Stimulated activated naive CD8-positive, alpha-beta T cell treated with anti-CD3 and anti-CD28 coated beads, Interleukin-15, Interleukin-2, amounts not matched to agents 100 U/mL and 50 U/mL, for 24 hours (primary cell): ENCODE results near the gene SLC47A2.
"Not testable (repeated sequence)": the region's sequence is repeated elsewhere in the genome, so short reads cannot be mapped to it uniquely, and the experiment has no call there.

Source experiments
- ATAC-seq: fragments of 150-1000 bp; cut with Tn5 transposase; one replicate; pipeline ENCODE4 v1.10.0; 2021
- DNase-seq: peaks from one replicate; pipeline ENCODE4 v3.0.0; 2021

SLC47A2 gene

GRCh38 chr17:19706791-19707727 is 9.3 kb downstream of the SLC47A2 start:
- DNase-seq = no peak
- ATAC-seq = no peak

DNA sequence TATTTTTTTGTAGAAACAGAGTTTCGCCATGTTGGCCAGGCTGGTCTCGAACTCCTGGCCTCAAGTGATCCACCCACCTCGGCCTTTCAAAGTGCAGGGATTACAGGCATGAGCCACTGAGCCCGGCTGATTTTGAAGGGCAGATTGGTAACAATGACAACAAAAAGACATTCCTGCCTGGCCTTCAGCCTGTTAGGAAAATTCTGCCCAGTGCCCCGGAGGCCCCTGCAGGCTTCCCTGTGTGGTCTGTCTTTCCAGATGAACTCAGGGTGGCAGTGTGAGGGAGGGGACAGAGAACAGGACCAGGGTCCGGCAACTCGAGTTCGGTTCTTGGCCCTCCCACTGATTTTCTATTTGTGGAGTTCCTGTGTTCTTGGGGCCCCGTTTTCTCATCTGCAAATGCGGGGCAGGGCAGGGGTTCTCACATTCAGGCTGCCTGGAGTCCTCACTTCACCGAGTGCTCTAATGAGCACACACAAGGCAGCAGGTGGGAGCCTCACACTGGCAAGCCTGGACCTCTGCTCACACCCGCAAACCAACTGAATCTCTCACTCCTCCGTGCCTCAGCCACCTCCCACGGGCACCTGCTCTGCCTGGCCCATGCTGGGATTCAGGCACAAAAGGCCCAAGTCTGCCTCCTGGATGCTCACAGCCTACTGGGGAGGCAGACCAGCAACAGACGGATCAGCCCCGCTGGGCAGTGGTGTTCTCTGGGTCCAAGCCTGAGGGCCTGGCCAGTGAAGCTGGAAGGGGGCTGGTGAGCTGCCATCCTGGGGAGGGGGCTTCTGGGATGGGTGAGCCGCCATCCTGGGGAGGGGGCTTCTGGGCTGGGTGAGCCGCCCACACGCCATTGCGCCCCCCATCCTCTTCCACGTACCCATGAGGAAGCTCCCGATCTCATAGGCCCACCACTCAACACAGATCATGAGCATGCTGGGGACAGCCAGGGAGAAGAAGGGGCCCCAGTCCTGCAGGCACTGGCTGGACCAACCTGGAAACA is 10.3 kb downstream of the SLC47A2 start:
- ATAC-seq = no peak
- no peak for DNase-seq

DNA sequence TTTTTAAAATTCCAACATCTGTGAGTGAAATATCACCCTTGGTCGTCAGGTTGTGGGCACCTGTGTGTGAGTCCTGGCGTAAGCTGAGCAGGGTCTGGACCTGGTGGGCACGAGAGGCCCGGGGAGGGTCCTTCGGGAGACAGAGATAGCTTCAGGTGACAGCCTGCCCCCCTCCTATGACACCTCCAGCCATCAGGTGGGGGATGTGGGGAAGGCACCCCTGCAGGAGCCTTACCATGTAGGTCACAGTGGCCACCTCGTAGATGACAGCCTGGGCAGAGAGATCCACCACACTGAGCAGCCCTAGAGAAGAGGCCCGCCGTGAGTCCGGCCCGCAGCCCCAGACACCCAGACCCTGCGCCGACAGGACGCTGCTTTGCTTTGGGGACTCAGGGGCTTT is 11.2 kb downstream of the SLC47A2 start:
- DNase-seq (no peak), ATAC-seq (no peak)

GRCh38 chr17:19703828-19704613 is 12.4 kb downstream of the SLC47A2 start:
- DNase-seq = no peak
- ATAC-seq = no peak

DNA sequence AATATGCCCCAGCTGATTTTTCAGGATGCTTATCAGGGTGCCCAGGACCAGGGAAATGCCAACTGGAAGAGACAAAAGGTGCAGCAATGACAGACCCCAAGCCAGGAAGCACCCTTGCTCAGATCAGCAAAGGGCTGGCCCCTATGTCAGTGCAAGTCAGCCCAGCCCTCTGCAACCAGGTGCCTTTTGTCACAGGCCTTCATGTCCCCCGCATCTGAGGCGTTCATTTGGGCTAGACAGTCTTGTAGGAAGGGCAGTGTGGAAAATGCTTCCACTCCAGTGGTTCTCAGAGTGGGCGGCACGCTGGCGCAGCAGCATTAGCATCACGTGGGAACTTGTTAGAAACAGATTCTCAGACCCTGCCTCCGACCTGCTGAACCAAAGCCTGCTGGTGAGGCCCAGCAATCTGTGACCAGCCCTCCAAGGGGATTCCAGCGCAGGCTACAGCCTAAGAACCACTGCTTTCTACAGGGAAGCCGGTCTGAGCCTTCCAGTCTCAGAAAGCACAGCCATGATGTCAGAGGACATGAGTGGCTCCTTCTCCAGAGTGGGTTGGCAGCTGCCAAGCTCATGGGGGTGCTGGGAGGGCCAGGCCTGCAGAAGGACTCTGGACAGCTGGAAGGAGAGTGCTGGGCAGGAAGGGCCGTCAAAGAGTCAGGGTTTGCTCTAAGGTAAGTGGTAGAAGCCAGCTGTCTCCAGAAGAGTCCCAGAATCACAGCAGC is 13.1 kb downstream of the SLC47A2 start:
- ATAC-seq = no peak
- no peak for DNase-seq

DNA sequence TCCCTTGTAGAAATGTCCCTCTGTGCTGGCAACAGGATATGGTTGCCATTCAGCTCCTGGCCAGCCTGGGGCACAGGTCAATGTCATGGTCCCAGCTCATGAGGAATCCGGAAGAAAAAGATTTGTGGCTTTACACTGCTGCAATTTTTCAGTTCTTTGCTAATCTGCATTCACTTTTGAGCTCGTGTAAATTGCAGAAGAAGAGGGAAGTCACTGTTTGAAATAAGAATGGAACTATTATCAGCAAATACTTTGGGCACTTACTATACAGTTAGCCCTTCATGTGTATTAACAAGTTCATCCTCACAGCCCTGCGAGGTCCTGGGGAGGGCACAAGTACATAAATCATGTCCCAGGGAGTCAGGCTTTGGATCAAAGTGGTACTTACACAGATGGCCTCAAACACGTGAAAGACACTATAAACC is 14.2 kb downstream of the SLC47A2 start:
- DNase-seq = no peak
- ATAC-seq = no peak

- no peak for DNase-seq
- ATAC-seq = no peak
Measured at GRCh38 chr17:19686400-19687090, 29.8 kb downstream of the SLC47A2 start.

DNA sequence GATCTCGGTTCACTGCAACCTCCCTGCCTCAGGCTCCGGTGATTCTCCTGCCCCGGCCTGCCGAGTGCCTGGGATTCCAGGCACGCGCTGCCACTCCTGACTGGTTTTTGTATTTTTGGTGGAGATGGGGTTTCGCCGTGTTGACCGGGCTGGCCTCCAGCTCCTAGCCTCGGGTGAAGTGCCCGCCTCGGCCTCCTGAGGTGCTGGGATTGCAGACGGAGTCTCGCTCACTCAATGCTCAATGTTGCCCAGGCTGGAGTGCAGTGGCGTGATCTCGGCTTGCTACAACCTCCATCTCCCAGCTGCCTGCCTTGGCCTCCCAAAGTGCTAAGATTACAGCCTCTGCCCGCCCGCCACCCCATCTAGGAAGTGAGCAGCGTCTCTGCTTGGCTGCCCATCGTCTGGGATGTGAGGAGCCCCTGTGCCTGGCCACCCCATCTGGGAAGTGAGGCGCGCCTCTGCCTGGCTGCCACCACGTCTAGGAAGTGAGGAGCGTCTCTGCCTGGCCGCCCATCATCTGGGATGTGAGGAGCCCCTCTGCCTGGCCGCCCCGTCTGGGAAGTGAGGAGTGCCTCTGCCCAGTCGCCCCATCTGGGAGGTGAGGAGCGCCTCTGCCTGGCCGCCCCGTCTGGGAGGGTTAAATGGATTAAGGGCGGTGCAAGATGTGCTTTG is 31.3 kb downstream of the SLC47A2 start:
- DNase-seq, ATAC-seq: not testable (repeated sequence)

DNA sequence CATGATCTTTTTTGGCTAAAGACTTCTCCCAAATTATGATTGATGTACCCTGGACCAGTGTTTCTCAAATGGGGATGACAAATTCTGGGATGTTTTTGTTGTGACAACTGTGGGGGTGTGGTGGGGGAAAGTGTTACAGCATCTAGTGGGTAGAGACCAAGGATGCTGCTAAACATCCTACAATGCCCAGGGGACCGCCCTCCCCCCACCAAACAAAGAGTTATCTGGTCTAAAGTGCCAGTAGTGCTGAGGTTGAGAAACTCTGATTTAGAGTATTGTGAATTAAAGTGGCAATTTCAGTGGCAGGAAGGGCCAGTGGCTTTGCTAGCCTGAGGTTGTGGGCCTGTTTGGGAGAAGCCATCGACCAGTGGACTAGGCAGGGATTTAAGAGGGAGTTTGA is 33.3 kb downstream of the SLC47A2 start:
- DNase-seq (no peak), ATAC-seq (no peak)

DNA sequence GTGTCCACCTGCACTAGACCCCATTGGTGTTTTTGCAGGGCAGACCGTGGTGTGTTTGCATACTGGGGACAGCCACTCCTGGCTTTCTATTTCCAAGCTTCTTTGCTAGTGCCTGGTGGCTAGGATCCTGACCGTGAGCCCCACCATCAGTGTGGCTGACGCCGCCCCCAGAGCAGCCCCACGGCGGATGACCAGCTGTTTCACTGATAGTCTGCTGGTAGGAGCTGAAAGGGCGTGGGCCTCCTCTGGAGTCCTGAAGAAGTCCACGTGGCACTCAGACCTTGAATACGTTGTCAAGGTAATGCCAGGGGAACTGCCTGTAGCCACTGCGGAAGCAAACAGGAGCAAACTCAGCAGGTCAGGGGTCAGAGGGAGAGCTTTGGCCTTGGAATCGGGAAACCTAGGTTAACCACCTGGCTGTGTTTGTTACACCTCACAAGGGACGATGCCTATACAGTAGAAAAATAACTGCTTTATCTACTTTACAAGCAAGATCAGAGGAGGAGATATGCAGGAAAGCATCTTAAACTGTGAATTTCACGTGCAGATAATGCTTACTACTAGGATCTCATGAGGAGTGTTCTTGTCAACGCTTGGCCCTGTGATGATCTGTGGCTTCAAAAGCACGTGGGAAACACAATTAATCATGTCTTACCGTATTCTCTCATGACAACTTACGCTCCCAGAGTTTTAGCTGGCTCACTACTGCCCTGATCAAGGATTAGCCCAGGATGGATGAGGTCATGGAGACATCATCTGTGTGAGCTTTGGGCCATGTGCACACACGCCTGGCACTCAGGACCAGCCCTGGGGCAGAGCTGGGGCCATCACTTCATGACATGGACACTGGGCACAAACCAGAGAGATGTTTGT is 37.6 kb downstream of the SLC47A2 start:
- no peak for DNase-seq
- no peak for ATAC-seq

DNA sequence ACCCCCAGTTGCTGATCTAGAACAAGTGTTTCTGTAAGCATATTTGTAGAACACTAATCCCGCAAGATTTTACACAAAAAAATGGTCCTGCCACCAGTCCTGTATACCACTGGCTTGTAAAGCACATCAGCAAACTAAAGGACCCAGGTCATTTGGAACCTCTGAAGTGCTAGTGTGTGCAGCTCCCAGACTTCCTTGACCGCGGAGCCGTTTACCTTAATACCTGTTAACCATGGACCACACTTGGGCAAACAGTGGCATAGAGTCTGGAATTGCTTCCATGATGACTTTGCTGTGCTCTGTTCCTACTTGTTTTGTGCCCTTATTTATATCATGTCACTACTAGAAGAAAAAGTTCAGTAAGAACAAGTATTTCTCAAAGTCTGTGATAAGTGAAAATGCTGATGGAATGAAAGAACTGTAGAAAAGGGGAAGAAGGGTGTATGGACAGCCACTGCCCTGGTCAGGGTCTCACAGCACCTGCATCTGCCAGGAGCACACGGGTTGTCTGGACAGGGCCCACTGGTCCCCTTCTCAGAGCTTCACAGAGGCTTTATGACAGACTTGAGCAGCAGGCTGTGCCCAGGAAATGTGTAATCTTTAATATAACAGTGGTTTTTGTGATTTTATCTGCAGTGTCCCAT is 38.5 kb downstream of the SLC47A2 start:
- ATAC-seq (no peak), DNase-seq (no peak)

GRCh38 chr17:19676896-19677295 is 39.5 kb downstream of the SLC47A2 start:
- DNase-seq = no peak

GRCh38 chr17:19673623-19674022 is 42.8 kb downstream of the SLC47A2 start:
- DNase-seq = no peak

More at GRCh38 chr17:19676896-19677295, 39.5 kb downstream of the SLC47A2 start:
- no peak for ATAC-seq

GRCh38 chr17:19672009-19672750 is 44.2 kb downstream of the SLC47A2 start:
- ATAC-seq (no peak), DNase-seq (no peak)

More at GRCh38 chr17:19673623-19674022, 42.8 kb downstream of the SLC47A2 start:
- ATAC-seq = no peak

GRCh38 chr17:19671433-19671832 is 45.0 kb downstream of the SLC47A2 start:
- no peak for DNase-seq
- ATAC-seq = no peak

- DNase-seq (no peak), ATAC-seq (no peak)
Measured at GRCh38 chr17:19670908-19671307, 45.5 kb downstream of the SLC47A2 start.

DNA sequence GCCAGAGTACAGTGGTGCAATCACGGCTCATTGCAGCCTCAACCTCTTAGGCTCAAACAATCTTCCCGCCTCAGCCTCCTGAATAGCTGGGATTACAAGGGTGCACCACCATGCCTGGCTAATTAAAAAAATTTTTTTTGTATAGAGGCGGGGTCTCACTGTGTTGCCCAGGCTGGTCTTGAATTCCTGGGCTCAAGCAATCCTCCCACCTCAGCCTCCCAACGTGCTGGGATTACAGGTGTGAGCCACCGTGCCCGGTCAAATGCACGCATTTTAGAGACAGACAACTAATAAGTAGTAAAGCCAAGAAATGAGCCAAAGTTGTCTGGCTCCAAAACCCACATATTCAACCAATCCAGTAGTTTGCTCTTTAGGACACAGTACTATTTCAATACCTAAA is 46.7 kb downstream of the SLC47A2 start:
- not testable (repeated sequence) for DNase-seq, ATAC-seq

GRCh38 chr17:19664821-19665181 is 51.6 kb downstream of the SLC47A2 start:
- DNase-seq (no peak), ATAC-seq (no peak)
